Measurements from ENCODE around the gene NELL2. TPM values are rescaled to one million over a fixed set of nuclear protein-coding genes. Genes with fewer than 3 reads are reported as not detected.

NELL2 gene
- total and polyA plus RNA-seq, 4 donors = 0.09 to 0.42 (median 0.17) TPM; not detected in 1

DNA sequence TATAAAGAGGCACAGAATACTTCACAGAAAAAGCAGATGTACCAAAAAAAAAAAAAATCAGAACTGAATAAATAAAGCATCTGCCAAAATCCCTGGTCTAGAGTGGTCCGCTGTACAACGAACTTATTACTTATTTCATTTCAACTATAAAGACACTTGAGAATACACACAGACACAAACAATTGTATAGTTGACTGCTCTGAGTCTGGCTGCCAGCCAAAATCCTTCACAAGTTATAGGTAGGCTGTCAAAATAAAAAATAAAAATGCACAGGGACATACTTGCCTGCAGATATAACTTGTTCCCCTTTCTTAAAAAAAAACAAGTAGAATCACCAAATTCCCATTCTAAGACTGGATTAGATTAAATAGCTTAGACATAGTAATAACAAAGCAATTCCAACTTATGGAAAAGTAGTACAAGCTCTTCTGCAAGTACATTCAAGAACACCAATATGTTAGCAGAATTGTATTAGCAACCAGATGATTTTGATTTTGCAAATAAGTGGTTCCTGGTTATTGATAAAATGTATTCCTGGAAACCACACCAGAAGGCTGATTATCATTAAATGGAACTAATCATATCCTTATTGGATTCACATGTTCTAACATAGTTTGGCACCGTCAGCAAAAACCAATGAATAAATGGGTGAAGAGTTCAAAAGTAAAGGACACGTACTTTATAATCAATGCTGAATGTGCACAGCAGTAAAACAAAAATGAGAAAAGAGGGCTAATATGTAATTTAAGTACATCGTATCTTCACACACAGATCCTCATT lies 248.5 kb downstream of the NELL2 start:
- Histone ChIP-seq H3K36me3 (ENCODE audit: control insufficient read depth in 4 of 4, insufficient read depth in 3 of 4, low read depth in 1 of 4, low read length in 3 of 4) (no peaks in the 10 kb centered on the region), H3K4me3 (ENCODE audit: low read depth in 1 of 3, low read length in 3 of 3) (no peak overlapping the region), H3K27ac (ENCODE audit: low read depth in 1 of 2, low read length in 2 of 2) (no peak overlapping the region), H3K9me3 (ENCODE audit: control insufficient read depth in 4 of 4, low read length in 3 of 4) (no peaks in the 10 kb centered on the region), H3K4me1 (ENCODE audit: control insufficient read depth in 4 of 4, insufficient read depth in 4 of 4, low read length in 3 of 4) (no peaks in the 10 kb centered on the region), H3K9ac (ENCODE audit: low read depth in 1 of 2, low read length in 2 of 2) (no peak overlapping the region), H3K27me3 (ENCODE audit: control insufficient read depth in 4 of 4, insufficient read depth in 4 of 4, low read length in 3 of 4) (no peaks in the 10 kb centered on the region)
- WGBS = 81% methylated on average over 5 of the region's 5 CpGs
- TF ChIP-seq RXRA (IDR thresholded peaks at IDR 0.05) (no peak), RAD21 (IDR thresholded peaks at IDR 0.05) (no peak), GABPA (IDR thresholded peaks at IDR 0.05 in 1 of 2, conservative IDR thresholded peaks at IDR 0.05 in 1 of 2) (no peak), JUND (IDR thresholded peaks at IDR 0.05) (no peak), NR2F2 (IDR thresholded peaks at IDR 0.05) (no peak), CTCF (IDR thresholded peaks at IDR 0.05; ENCODE audit: low read depth, low read length, missing input control) (no peak), FOXA1 (IDR thresholded peaks at IDR 0.05) (no peak), YY1 (IDR thresholded peaks at IDR 0.05) (no peak)
- TF ChIP-seq, protein P1, sequence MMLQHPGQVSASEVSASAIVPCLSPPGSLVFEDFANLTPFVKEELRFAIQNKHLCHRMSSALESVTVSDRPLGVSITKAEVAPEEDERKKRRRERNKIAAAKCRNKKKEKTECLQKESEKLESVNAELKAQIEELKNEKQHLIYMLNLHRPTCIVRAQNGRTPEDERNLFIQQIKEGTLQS (IDR thresholded peaks at IDR 0.05) = no peak
- TF ChIP-seq, protein P2, sequence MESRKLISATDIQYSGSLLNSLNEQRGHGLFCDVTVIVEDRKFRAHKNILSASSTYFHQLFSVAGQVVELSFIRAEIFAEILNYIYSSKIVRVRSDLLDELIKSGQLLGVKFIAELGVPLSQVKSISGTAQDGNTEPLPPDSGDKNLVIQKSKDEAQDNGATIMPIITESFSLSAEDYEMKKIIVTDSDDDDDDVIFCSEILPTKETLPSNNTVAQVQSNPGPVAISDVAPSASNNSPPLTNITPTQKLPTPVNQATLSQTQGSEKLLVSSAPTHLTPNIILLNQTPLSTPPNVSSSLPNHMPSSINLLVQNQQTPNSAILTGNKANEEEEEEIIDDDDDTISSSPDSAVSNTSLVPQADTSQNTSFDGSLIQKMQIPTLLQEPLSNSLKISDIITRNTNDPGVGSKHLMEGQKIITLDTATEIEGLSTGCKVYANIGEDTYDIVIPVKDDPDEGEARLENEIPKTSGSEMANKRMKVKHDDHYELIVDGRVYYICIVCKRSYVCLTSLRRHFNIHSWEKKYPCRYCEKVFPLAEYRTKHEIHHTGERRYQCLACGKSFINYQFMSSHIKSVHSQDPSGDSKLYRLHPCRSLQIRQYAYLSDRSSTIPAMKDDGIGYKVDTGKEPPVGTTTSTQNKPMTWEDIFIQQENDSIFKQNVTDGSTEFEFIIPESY (IDR thresholded peaks at IDR 0.05) = no peak
- TF ChIP-seq, protein P3, sequence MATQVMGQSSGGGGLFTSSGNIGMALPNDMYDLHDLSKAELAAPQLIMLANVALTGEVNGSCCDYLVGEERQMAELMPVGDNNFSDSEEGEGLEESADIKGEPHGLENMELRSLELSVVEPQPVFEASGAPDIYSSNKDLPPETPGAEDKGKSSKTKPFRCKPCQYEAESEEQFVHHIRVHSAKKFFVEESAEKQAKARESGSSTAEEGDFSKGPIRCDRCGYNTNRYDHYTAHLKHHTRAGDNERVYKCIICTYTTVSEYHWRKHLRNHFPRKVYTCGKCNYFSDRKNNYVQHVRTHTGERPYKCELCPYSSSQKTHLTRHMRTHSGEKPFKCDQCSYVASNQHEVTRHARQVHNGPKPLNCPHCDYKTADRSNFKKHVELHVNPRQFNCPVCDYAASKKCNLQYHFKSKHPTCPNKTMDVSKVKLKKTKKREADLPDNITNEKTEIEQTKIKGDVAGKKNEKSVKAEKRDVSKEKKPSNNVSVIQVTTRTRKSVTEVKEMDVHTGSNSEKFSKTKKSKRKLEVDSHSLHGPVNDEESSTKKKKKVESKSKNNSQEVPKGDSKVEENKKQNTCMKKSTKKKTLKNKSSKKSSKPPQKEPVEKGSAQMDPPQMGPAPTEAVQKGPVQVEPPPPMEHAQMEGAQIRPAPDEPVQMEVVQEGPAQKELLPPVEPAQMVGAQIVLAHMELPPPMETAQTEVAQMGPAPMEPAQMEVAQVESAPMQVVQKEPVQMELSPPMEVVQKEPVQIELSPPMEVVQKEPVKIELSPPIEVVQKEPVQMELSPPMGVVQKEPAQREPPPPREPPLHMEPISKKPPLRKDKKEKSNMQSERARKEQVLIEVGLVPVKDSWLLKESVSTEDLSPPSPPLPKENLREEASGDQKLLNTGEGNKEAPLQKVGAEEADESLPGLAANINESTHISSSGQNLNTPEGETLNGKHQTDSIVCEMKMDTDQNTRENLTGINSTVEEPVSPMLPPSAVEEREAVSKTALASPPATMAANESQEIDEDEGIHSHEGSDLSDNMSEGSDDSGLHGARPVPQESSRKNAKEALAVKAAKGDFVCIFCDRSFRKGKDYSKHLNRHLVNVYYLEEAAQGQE (IDR thresholded peaks at IDR 0.05) = no peak
- no peak for DNase-seq (ENCODE audit: low spot score)

GRCh38 chr12:44626883-44627282 lies 249.2 kb downstream of the NELL2 start:
- Histone ChIP-seq H3K36me3 (ENCODE audit: control insufficient read depth in 4 of 4, insufficient read depth in 3 of 4, low read depth in 1 of 4, low read length in 3 of 4) (no peaks in the 10 kb centered on the region), H3K27me3 (ENCODE audit: control insufficient read depth in 4 of 4, insufficient read depth in 4 of 4, low read length in 3 of 4) (no peaks in the 10 kb centered on the region), H3K9ac (ENCODE audit: low read depth in 1 of 2, low read length in 2 of 2) (no peak overlapping the region), H3K4me1 (ENCODE audit: control insufficient read depth in 4 of 4, insufficient read depth in 4 of 4, low read length in 3 of 4) (no peaks in the 10 kb centered on the region), H3K27ac (ENCODE audit: low read depth in 1 of 2, low read length in 2 of 2) (no peak overlapping the region), H3K9me3 (ENCODE audit: control insufficient read depth in 4 of 4, low read length in 3 of 4) (no peaks in the 10 kb centered on the region), H3K4me3 (ENCODE audit: low read depth in 1 of 3, low read length in 3 of 3) (no peak overlapping the region)
- no peak for DNase-seq (ENCODE audit: low spot score)
- TF ChIP-seq MAX (IDR thresholded peaks at IDR 0.05) (no peak), CTCF (IDR thresholded peaks at IDR 0.05; ENCODE audit: low read depth, low read length, missing input control) (no peak), SP1 (IDR thresholded peaks at IDR 0.05) (no peak), EGR1 (IDR thresholded peaks at IDR 0.05; ENCODE audit: low read depth in 2 of 2) (no peak), NR2F2 (IDR thresholded peaks at IDR 0.05) (no peak), HNF4G (IDR thresholded peaks at IDR 0.05) (no peak), HNF4A (conservative IDR thresholded peaks at IDR 0.05) (no peak), JUND (IDR thresholded peaks at IDR 0.05) (no peak)
- TF ChIP-seq, protein P1 (IDR thresholded peaks at IDR 0.05) = no peak
- WGBS = 57% methylated on average over 2 of the region's 2 CpGs

All from liver (tissue), 9 donors.